ENCODE measurements around the gene SSR1.
"Not testable (repeated sequence)": the region's sequence is repeated elsewhere in the genome, so short reads cannot be mapped to it uniquely, and the experiment has no call there.

The SSR1 gene

GRCh38 chr6:7317538-7317937, 4.5 kb upstream of the SSR1 start:
- no peak for DNase-seq (ENCODE audit: low spot score)

DNA sequence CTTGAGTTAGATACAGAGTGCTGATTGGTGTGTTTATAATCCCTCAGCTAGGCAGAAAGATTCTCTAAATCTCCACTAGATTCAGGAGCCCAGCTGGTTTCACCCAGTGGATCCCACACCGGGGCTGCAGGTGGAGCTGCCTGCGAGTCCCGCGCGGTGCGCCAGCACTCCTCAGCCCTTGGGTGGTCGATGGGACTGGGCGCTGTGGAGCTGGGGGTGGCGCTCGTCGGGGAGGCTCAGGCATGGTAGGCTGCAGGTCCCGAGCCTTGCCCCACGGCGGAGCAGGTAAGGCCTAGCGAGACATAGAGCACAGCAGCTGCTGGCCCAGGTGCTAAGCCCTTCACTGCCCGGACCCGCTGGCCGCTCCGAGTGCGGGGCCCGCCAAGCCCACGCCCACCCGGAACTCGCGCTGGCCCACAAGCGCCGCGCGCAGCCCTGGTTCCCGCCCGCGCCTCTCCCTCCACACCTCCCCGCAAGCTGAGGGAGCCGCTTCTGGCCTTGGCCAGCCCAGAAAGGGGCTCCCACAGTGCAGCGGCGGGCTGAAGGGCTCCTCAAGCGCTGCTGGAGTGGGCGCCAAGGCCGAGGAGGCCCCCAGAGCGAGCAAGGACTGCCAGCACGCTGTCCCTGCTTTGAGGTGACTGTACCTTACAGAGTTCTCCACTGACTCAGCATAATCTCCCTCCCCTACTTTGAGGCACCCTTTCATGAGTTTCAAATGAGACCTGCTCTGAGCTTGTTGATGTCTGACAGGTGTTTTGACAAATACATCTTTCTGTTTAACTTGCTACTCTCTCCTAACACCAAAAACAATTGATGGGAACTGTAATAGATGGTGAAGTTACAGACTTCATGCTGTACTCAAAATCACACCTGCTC, 3.9 kb upstream of the SSR1 start:
- DNase-seq (ENCODE audit: low spot score), result no peak

- DNase-seq (ENCODE audit: low spot score), result no peak
These were observed 3.0 kb upstream of the SSR1 start for GRCh38 chr6:7315948-7316365.

GRCh38 chr6:7315087-7315947, 2.3 kb upstream of the SSR1 start:
- not testable (repeated sequence) for DNase-seq (ENCODE audit: low spot score)

DNA sequence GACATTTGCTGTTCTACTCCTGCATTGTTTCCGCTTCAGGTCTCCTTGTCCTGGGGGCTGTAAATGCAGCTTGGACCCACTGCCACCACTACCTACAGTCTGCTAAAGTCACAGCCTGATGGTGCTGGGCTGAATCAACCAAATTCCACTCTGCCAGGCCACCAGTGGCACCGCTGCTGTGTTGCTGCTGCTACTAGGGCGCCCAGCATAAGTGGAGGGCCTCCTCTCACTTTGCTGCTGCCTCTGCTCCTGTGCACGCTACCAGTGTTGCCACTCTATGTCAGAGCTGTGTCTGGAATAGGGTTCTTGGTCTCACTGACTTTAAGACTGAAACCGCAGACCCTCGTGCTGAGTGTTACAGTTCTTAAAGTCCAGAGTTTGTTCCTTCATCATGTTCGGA, 1.4 kb upstream of the SSR1 start:
- no peak for DNase-seq (ENCODE audit: low spot score)

GRCh38 chr6:7313505-7314165, 636 bp upstream of the SSR1 start:
- no peak for DNase-seq (ENCODE audit: low spot score)

GRCh38 chr6:7311917-7312615, 933 bp downstream of the SSR1 start:
- no peak for DNase-seq (ENCODE audit: low spot score)

- peak; percentile 16 for DNase-seq (ENCODE audit: low spot score)
These were observed 1.8 kb downstream of the SSR1 start for GRCh38 chr6:7311176-7311575.

- no peak for DNase-seq (ENCODE audit: low spot score)
These were observed 3.9 kb downstream of the SSR1 start for GRCh38 chr6:7309050-7309449.

DNA sequence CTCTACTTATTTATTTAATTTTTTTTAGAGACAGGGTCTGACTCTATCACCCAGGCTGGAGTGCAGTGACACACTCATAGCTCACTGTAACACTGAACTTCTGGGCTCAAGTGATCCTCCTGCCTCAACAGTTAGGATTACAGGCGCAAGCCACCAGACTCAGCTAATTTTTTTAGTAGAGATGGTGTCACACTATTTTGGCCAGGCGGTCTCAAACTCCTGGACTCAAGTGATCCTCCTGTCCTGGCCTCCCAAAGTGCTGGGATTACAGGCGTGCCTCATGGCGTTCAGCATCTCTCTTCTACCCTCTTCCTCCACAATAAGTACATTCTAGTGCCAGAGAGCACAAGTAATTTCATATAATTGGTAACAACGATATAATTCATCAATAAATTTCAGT, 5.5 kb downstream of the SSR1 start:
- DNase-seq (ENCODE audit: low spot score), result no peak

GRCh38 chr6:7304821-7305220, 8.2 kb downstream of the SSR1 start:
- no peak for DNase-seq (ENCODE audit: low spot score)

DNA sequence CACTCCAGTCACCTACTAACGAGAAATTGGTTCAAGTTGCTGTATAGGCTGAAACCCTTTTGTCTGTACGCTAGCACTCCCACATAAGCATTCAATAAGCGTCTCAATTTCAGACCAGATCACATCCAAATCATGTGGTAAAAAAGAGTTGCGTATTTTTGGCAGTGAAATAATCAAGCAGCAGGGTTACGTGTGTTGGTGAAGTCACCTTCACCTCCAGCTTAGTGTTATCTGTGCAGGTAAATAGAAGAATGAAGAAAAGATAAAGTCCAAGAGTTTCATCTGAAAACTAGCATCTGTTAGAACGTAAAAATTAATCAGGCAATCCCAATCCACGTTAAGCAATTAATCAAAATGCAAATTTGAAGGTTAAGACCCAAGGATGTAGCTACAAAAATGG, 11.3 kb downstream of the SSR1 start:
- DNase-seq (ENCODE audit: low spot score), result no peak

- no peak for DNase-seq (ENCODE audit: low spot score)
These were observed 12.1 kb downstream of the SSR1 start for GRCh38 chr6:7300926-7301325.

DNA sequence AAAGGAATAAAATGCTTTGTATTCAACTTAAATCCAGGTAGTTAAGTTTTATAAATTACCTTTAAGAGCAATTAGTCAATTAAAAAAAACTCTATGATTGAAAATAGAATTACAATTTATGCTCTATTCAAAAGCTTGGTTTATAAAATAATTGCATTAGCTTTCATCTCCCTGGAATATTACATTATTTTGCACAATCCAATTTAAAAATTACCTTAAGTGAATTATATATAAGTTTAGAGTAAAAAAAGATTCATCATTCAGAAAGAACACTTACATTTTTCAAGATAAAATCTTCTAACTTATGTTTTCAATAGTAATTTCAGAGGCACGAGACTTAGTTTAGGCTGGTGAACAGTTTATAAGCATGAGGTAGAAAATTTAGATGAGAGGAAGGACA, 14.9 kb downstream of the SSR1 start:
- DNase-seq (ENCODE audit: low spot score), result no peak

- no peak for DNase-seq (ENCODE audit: low spot score)
These were observed 16.4 kb downstream of the SSR1 start for GRCh38 chr6:7296602-7297001.

DNA sequence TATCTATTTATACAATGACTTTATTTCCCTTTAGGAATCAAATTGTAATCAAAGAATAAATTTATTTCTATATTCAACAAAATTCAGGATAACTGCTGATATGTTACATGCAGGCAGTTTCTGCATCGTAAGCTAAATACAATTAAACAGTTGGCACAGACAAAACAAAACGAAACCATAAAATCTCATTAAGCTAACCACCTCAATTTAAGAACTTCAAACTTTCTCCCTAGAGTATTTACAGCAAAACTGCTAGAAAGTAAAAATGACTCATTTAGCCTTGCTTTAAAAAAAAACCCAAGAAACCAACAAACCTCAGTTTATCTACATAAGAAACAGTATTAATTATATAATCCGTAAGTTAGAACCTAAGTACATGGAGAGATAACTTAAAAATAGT, 17.1 kb downstream of the SSR1 start:
- no peak for DNase-seq (ENCODE audit: low spot score)

DNA sequence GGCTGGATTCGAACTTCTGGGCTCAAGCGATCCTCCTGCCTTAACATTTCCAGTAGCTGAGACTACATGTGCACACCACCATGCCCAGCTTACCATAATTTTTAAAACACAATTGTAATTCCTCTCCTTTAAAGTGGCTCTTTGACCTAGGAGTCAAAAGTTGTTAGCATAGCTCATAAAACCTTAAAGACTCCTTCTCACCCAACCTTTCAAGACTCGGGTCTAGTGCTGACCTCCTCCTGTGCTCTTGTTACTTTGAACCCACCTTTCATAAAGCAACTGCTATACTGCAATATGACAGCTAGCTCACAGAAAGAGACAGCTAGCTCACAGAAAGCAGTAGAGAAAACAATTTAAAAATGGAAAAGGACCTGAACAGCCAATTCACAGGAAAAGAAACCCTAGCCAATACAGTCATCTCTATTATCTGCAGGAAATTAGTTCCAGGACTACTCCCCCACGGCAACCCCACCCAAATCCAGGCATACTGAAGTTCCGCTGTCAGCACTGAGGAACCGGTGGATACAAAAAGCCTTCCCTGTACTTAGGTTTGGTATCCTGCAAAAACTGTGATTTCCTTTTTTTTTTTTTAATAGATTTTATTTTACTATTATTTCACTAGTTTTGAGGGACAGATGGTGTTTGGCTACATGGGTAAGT, 20.3 kb downstream of the SSR1 start:
- peak; percentile 51 for DNase-seq (ENCODE audit: low spot score)

GRCh38 chr6:7290079-7290478, 22.9 kb downstream of the SSR1 start:
- no peak for DNase-seq (ENCODE audit: low spot score)

DNA sequence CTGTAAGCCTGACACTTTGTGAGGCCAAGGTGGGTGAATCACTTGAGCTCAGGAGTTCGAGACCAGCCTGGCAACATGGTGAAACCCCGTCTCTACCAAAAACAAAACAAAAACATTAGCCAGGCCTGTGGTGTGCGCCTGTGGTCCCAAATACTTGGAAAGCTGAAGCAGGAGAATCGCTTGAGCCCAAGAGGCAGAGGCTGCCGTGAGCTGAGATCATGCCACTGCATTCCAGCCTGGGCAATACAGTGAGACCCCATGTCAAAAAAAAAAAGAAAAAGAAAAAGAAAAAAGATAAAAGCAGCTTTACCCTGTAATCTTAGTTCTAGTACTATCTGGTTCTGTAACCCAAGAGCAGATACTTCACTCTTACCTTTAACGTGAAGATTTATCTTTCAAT, 27.6 kb downstream of the SSR1 start:
- DNase-seq (ENCODE audit: low spot score), result no peak

DNA sequence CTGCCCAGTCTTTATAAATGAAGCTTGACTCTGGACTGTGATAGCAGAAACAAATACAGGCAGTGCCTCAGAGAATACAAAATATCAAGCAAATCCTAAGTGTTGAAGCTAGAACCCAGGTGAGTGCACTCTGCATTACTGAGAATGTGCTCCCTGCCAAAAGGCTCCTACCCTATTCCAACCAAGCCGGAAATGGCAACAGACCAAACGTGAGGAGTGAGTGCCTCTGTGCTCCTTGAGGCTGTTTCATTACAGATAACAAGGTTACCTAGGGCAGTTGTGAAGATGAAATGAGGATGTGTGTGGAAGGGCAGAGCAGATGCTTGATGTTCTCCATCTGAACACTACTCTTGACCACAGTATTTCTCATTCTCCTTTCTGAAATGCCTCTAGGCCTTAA, 29.3 kb downstream of the SSR1 start:
- no peak for DNase-seq (ENCODE audit: low spot score)

- DNase-seq (ENCODE audit: low spot score), result no peak
These were observed 30.7 kb downstream of the SSR1 start for GRCh38 chr6:7282097-7282906.
